ENCODE data around the gene MIA3. TPM values are rescaled to one million over a fixed set of nuclear protein-coding genes. Genes with fewer than 3 reads are reported as not detected.

The MIA3 gene
- total and polyA plus RNA-seq, 2 of the 4 experiments (the other 2 are of a cell fraction), result 35.0 to 45.4 TPM

- dilution Hi-C loops (cut with HindIII; ENCODE audit: low sequenced_read_pairs, unreplicated experiment), result no loop called here
- Histone ChIP-seq H3K14ac (replicated peaks; ENCODE audit: low read depth, low read length) (peak within 1 kb of the TSS; percentile 29), H2AK5ac (ENCODE audit: low read depth, low read length) (0 out of 2 replicates have a peak within 1 kb of the TSS, but pooled peaks have one; percentile 35), H3K9ac (ENCODE audit: low read depth, low read length) (peak within 1 kb of the TSS; percentile 86), H3K4me3 (ENCODE audit: insufficient read depth, low read depth, low read length) (peak within 1 kb of the TSS; percentile 69), H3K4me2 (ENCODE audit: low read depth, low read length) (peak within 1 kb of the TSS; percentile 95), H2AK9ac (replicated peaks; ENCODE audit: low read depth, low read length, poor library complexity) (peak within 1 kb of the TSS; percentile 80), H2BK20ac (ENCODE audit: low read depth, low read length) (no peak within 1 kb of the TSS), H4K20me1 (ENCODE audit: insufficient read depth, low read length) (no peaks in the 10 kb centered on the region), H3K79me1 (ENCODE audit: low read depth in 1 of 2, low read length in 2 of 2) (peaks cover 13 to 21% of the 10 kb centered on the region in 2 experiments), H2BK120ac (ENCODE audit: low read depth, low read length) (peak within 1 kb of the TSS; percentile 25; the same call in 1 of the 2 replicates), H3K9me3 (ENCODE audit: control insufficient read depth, insufficient read depth, low read length) (no peaks in the 10 kb centered on the region), H3K56ac (ENCODE audit: extremely low read depth, insufficient read depth, low read length) (peak within 1 kb of the TSS; percentile 80), H3K4ac (ENCODE audit: low read depth, low read length) (peak within 1 kb of the TSS; percentile 56), H3K4me1 (ENCODE audit: control insufficient read depth, insufficient read depth, low read length) (peaks cover 4% of the 10 kb centered on the region; the same call in 1 of the 2 replicates), H4K8ac (ENCODE audit: low read depth in 2 of 2, low read length in 2 of 2) (peak within 1 kb of the TSS; percentile 89 to 99), H3K27me3 (ENCODE audit: control insufficient read depth, insufficient read depth, low read length) (no peaks in the 10 kb centered on the region), H4K91ac (ENCODE audit: insufficient read depth, low read depth, low read length) (peak within 1 kb of the TSS; percentile 49), H2BK15ac (ENCODE audit: low read depth, low read length) (no peak within 1 kb of the TSS; the same call in 2 of the 3 replicates), H3K36me3 (ENCODE audit: control insufficient read depth, insufficient read depth, low read length) (peaks cover 3% of the 10 kb centered on the region; the same call in 1 of the 2 replicates), H3K9me1 (ENCODE audit: insufficient read depth, low read length) (no peaks in the 10 kb centered on the region), H2BK5ac (ENCODE audit: low read depth, low read length, poor library complexity, severe bottlenecking) (peak within 1 kb of the TSS; percentile 61), H3K23ac (ENCODE audit: low read depth, low read length) (peak within 1 kb of the TSS; percentile 55), H4K5ac (ENCODE audit: low read depth, low read length) (peak within 1 kb of the TSS; percentile 96), H2AFZ (replicated peaks; ENCODE audit: low read length, poor library complexity) (peak within 1 kb of the TSS; percentile 83), H3K27ac (ENCODE audit: insufficient read depth, low read length) (peak within 1 kb of the TSS; percentile 84), H3K18ac (ENCODE audit: low read depth, low read length) (peak within 1 kb of the TSS; percentile 82)
- intact Hi-C loops (cut with micrococcal nuclease), result no loop called here
- ATAC-seq (ENCODE audit: low read depth) (peak; percentile 97), DNase-seq (peak; percentile 74)
- in situ Hi-C loops (cut with MboI; ENCODE audit: low sequenced_read_pairs), result no loop called here
- no TSS peak for BruUV-seq (replicated peaks)
- 8% methylated on average over 9 of the region's 41 CpGs; no CpG with 5 or more reads in 1 of the 2 experiments for WGBS, 2 experiments (ENCODE audit: extremely low coverage in 2 of 2, insufficient read length in 1 of 2)
- CTCF ChIA-PET, result interaction anchor here (0.6 kb wide), 1 partner anchor 675 kb away, joined by 3 read pairs; no protein-coding TSS in a partner anchor
- POLR2A ChIA-PET (ENCODE audit: unreplicated experiment), result interaction anchor here (0.7 to 1.1 kb wide), 2 partner anchors 9 to 124 kb away, joined by 3 read pairs; no protein-coding TSS in a partner anchor
- TF ChIP-seq MAZ (IDR thresholded peaks at IDR 0.05; ENCODE audit: borderline replicate concordance, low read depth, low read length) (no peak), FOS (IDR thresholded peaks at IDR 0.05; ENCODE audit: low read depth, low read length) (no peak), NFE2L2 (IDR thresholded peaks at IDR 0.05; ENCODE audit: low read depth, low read length) (no peak), MXI1 (IDR thresholded peaks at IDR 0.05; ENCODE audit: borderline replicate concordance, low read depth, low read length) (peak; percentile 68; the same call in 1 of the 2 replicates), CHD1 (IDR thresholded peaks at IDR 0.05; ENCODE audit: low read depth, low read length) (no peak), RAD21 (IDR thresholded peaks at IDR 0.05; ENCODE audit: low read length) (no peak), USF2 (IDR thresholded peaks at IDR 0.05; ENCODE audit: low read depth, low read length) (no peak; the same call in 1 of the 2 replicates), SMC3 (IDR thresholded peaks at IDR 0.05; ENCODE audit: low read depth, low read length) (no peak), BHLHE40 (IDR thresholded peaks at IDR 0.05; ENCODE audit: low read depth, low read length) (peak; percentile 61; the same call in 1 of the 2 replicates), RCOR1 (IDR thresholded peaks at IDR 0.05; ENCODE audit: insufficient replicate concordance, low read length) (no peak), ELK1 (IDR thresholded peaks at IDR 0.05; ENCODE audit: borderline replicate concordance, low read depth, low read length) (no peak), RFX5 (IDR thresholded peaks at IDR 0.05; ENCODE audit: low read depth, low read length) (no peak), POLR2A (IDR thresholded peaks at IDR 0.05; ENCODE audit: low read depth, low read length) (no peak), CEBPB (IDR thresholded peaks at IDR 0.05; ENCODE audit: low read depth, low read length) (no peak)
These were observed 28.2 kb upstream of the MIA3 start, which contains the start of gene TAF1A for GRCh38 chr1:222589462-222590302. Gene TAF1A (minus strand): TSS chr1:222589933.
